ENCODE data around the gene REC114. TPM values are rescaled to one million over a fixed set of nuclear protein-coding genes. Genes with fewer than 3 reads are reported as not detected.

REC114 gene
- total and polyA plus RNA-seq, 2 donors (not counting 3 experiments of a cell fraction or from before 2014, with no cell fraction given) = not detected

GRCh38 chr15:73397461-73397860, 45.5 kb upstream of the REC114 start:
- CTCF ChIA-PET = no interaction called here
- Histone ChIP-seq H4K20me1 (replicated peaks; ENCODE audit: control insufficient read depth, extremely low read depth, insufficient read depth, low read length) (no peaks in the 10 kb centered on the region), H3K27me3 (ENCODE audit: control insufficient read depth in 2 of 2, insufficient read depth in 2 of 2, low read length in 2 of 2) (no peaks in the 10 kb centered on the region), H3K4me3 (replicated peaks in 1 of 3; ENCODE audit: insufficient read depth in 1 of 3, low read depth in 1 of 3, low read length in 3 of 3) (no peak overlapping the region), H3K4me1 (ENCODE audit: control insufficient read depth, extremely low read depth, insufficient read depth, low read length) (no peaks in the 10 kb centered on the region), H2AFZ (ENCODE audit: low read depth, low read length) (no peak overlapping the region), H3K4me2 (ENCODE audit: insufficient read depth, low read length) (no peak overlapping the region), H3K9ac (replicated peaks; ENCODE audit: extremely low read depth, insufficient read depth, low read length) (no peak overlapping the region), H3K36me3 (ENCODE audit: control insufficient read depth in 2 of 2, extremely low read depth in 1 of 2, insufficient read depth in 2 of 2, low read length in 2 of 2) (no peaks in the 10 kb centered on the region), H3K9me3 (replicated peaks; ENCODE audit: control insufficient read depth, insufficient read depth, low read length) (no peaks in the 10 kb centered on the region), H3K9me1 (replicated peaks; ENCODE audit: control insufficient read depth, extremely low read depth, insufficient read depth, low read length) (no peaks in the 10 kb centered on the region), H3K27ac (ENCODE audit: insufficient read depth, low read depth, low read length) (no peak overlapping the region), H3K79me2 (ENCODE audit: control insufficient read depth, insufficient read depth, low read length) (no peaks in the 10 kb centered on the region)
- DNase-seq (ENCODE audit: low read depth, low spot score) (no peak), FAIRE-seq (no peak)
- BruUV-seq (replicated peaks) = no TSS peak
- POLR2A ChIA-PET = no interaction called here
- dilution Hi-C loops (cut with MboI; ENCODE audit: extremely low pct_ligation_motif_present, low sequenced_read_pairs) = no loop called here
- no peak for TF ChIP-seq CTCF (IDR thresholded peaks at IDR 0.05; ENCODE audit: extremely low read depth in 1 of 2, insufficient read depth in 1 of 2, low read depth in 1 of 2, low read length in 2 of 2)
- no peak for TF ChIP-seq JUN (IDR thresholded peaks at IDR 0.05; ENCODE audit: borderline replicate concordance, insufficient read depth, insufficient read length, low read depth)
- TF ChIP-seq GATA2 (IDR thresholded peaks at IDR 0.05; ENCODE audit: insufficient read depth, insufficient read length, low read depth, low read length) = no peak
- TF ChIP-seq POLR2AphosphoS5 (IDR thresholded peaks at IDR 0.05; ENCODE audit: insufficient read depth, low read depth, low read length) = no peak
- TF ChIP-seq POLR2A (IDR thresholded peaks at IDR 0.05; ENCODE audit: low read depth, low read length) = no peak
- no peak for TF ChIP-seq EZH2 (IDR thresholded peaks at IDR 0.05; ENCODE audit: borderline replicate concordance, low read depth, low read length, severe bottlenecking)
- no peak for TF ChIP-seq FOS (IDR thresholded peaks at IDR 0.05; ENCODE audit: borderline replicate concordance, insufficient read depth, low read length)
- TF ChIP-seq MYC (IDR thresholded peaks at IDR 0.05; ENCODE audit: low read depth, low read length) = no peak
- TF ChIP-seq MAX (IDR thresholded peaks at IDR 0.05; ENCODE audit: insufficient read depth, insufficient read length) = no peak
- intact Hi-C loops (cut with micrococcal nuclease) = no loop called here
